Measurements from ENCODE around the gene ASAP3.

GRCh38 chr1:23383577-23384311 is 100.2 kb downstream of the ASAP3 start:
- TF ChIP-seq POLR2AphosphoS5 (IDR thresholded peaks at IDR 0.05) (no peak), CTCF (IDR thresholded peaks at IDR 0.05) (no peak)
